HG03196 (cell line): ENCODE results near the gene CHRDL2.

Source experiments
- ATAC-seq: cut with Tn5 transposase; IDR thresholded peaks from one replicate; pipeline ENCODE4 v1.9.1; 2021; ENCODE audit not compliant: unreplicated experiment

Gene CHRDL2

DNA sequence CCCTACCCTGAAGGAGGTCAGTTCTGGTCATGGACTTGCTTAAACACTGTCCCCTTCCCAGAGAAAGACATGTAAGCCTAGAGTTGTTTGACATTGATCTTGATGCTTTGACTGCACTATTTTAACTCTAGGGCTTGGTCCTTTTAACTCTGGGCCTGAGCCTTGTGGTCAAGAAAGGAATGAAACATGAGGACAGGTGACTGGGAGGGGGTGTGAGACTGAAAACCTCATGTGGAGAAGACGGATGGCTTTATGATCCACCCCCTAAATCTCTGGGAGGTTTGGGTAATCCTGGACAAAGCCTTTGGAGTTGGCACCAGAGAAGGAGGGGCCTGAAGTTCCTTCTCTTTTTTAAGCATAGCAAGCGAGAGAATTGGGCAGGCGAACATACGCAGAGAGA lies 17.5 kb downstream of the CHRDL2 start:
- ATAC-seq, result no peak

DNA sequence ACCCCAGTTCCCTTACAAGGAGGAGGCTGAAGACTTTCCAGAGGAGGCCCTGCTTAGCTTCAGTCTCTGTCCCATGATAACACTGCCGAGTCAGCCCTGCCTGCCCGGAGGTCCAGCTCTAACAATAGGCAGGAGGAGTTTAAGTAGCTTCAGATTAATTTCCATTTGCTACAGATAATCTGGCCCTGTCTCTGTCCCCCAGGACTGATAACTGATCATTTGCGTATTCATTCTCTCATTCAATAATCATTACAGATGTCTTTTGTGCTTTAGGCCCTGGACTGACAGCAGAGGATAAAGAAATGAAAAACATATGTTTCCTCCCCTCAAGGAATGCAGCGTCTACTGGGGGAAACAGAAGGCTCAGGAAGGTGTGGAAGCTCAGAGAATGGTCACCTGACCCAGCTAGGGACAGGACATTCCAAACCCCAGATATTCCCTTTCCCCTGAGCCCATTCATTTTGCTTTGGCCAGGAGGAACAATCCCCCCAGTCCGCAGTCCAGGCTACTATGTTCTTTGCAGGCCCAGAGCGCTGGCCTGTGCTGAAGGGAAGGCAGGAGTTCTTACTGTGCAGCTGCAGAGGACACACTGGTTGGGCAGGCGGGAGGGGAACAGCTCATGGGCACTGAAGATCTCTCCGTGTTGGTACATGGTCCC lies 20.8 kb downstream of the CHRDL2 start:
- ATAC-seq, result no peak

DNA sequence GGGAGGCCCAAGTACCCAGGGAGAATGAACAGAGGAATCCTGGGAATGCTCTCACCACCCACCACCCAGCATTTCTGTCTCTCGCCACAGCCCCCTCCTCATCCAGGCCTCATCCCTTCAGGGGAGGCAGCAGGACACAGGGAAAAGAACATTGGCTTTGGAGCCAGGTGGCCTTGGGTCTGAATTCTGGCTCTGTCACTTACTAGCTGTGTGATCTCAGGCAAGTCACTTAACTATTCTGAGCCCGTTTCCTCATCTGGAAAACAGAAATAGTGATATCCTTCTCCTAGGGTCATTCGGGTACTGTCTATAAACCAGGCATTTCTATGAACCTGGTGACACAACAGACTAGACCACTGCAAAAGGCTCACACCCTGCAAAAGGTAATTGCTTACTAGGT lies 22.1 kb downstream of the CHRDL2 start:
- ATAC-seq, result no peak

DNA sequence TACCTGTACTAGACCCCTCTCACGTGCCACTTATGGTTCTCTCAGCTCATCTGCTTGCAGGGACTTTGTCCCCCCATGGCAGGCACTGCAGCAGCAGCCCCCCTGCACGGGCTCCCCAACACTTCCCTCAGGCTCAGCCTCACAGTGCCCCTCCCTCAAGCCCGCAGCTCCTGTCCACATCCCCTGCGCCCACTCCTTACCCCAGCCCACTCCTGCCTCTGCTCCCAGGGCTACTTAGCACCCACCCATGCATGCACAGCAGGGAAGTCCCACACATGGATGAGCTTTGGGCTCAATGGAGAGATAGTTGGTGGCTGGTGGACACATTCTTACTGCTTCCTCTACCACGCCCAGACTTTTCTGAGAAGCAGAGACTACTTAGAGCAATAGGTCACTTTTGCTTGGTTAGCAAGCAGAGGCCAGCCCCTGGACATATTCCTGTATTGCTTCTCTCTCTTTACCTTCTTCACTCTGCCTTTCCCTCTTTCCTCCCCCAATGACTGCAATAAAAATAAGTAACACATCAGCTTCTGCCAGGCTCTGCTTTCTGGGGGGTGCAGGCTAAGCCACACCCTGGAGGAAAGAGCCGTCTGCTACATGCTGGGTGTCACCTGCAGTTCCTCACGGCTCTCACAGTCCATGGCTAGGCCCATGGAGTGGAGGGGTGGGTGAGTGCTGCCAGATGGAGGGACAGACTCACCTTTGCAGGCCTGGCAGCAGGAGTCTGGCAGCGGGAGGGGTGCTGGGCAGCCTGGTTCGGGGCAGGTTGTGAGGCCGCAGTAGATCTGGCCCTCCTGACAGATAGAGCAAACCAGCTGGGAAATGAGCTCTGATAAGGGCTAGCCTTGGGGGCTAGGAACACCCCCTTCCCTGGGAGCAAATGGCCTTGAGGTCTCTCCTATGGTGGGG lies 23.4 kb downstream of the CHRDL2 start:
- no peak for ATAC-seq

DNA sequence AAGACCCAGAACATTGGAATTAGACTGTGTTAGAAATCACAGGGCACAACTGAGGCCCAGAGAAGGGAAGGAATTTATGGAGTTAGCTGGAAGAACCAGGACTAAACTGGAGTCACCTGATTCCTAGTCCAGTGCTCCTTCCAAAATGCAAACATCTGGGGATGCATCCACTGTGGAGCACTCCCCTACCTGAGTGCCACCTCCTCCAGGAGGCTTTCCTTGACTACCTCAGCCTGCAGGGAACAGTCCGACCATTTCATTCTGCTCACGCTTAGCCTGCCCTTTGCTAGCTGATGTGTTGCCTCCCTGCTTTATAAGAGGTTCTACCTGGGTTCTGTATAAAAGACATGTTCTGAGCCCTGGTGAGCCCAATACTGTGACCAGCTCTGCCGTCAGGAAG lies 24.0 kb downstream of the CHRDL2 start:
- no peak for ATAC-seq

DNA sequence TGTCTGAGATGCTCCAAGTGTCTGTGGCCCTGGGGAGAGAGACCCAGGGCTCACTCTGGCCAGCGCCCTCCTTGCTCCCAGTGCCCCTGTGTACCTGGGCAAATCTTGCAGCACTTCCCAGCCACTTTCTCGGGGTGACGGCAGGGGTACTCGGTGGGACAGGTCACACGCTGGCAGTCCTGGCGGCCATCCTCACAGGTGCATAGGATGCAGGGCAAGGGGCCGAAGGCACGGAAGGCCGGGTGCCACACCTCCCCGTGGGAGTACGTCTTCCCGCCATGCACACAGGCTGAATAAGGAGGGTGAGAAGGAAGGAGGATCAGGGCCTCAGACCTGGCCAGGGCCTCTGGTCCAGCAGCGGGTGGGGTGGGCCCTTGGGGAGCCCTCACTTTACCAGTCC lies 28.0 kb downstream of the CHRDL2 start:
- no peak for ATAC-seq

DNA sequence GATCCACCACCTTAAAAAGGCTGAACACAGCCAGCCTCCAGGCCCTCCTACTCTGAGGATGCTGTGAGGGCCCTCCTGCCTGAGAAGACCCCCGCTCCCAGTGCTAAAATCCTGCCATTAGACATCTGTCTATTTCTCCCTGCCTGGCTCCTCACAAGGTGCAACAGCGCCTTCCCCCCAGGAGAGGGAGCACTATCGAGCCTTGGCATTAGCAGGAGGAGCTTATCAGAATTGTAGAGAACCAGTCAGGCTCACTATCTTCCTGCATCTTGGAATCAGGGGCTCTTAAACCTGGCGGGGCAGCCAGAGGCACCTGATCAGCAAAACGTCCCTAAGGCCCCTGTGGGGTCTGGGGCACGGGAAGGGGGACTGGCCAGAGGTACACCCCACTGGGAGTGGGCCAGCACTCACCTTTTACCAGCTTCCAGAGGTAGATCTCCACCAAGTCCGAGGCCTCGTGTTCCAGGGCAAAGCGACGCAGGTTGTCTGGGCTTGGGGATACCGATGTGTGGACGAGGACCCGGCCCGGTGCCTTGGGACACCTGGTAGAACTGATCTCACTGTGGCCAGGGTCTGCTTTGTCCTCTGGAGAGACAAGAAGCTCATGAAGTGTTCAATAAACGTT lies 28.7 kb downstream of the CHRDL2 start:
- no peak for ATAC-seq

DNA sequence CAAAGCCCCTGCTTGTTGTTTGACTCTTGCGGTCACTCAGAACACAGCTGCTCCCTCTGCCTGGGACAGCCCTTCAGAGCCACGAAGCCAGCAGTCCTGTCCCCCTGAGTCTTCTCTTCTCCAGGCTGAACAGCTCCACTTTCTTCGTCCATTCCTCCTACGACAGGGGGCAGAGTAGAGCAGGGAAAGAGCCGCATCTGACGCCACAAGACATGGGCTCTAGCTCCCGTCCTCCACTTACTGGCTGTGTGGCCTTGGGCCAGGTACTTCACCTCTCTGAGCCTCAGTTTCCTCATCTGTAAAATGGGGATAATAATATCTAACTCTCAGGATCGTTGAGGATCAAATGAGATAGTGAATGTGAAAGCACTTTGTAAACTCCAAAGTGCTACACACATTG lies 29.9 kb downstream of the CHRDL2 start:
- no peak for ATAC-seq

DNA sequence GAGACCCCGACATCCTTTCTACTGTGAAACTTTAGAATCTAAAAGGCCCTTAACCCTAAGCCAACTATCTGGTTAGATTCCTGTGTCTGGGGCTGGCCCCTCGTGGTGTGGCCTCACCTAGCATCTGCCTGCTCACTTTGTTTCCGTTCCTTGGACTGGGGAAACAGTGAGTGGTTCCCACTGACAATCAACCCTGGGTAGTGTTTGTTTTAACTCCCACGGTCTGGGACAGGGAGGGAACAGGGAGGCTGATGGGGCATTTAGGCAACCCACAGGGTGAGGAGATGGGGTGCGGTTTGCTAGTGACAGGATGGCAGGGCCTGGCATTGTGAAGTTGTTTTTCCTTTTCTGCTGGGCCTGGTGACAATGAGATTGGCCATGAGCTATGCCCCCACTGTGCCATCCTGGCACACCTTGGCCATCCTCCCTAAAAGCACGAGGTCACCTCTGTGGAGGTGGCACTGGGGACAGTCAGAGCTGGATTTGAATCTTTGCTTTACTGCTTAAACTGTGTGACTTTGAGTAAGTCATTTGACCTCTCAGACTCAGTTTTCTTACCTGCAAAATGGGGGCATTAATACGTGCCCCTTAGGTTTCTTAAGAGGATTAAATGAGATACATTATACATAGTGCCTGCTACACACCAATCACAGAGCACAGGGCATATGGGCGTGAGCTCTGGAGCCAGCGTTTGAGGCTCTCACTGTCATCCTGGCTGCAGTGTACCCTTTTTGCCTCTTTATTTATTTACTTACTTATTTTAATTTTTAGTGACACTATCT lies 31.4 kb downstream of the CHRDL2 start:
- ATAC-seq, result no peak

DNA sequence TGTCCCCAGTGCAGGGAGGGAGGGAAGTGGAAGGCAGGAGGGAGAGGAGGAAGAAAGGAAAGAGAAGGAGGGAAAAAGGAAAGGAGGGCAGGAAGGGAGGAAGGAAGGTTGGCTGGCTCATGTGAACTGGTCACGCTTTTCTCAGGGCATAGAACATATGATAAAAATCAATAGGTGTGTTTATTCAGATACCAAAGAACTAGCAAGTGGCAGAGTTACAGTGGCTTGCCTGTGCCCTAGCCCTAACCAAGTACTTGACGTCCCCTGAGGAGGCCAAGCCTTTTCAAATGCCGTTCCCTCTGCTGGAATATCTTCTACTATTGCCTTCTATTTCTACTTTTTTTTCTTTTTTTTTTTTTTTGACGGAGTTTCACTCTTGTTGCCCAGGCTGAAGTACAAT lies 33.5 kb downstream of the CHRDL2 start:
- ATAC-seq, result no peak

DNA sequence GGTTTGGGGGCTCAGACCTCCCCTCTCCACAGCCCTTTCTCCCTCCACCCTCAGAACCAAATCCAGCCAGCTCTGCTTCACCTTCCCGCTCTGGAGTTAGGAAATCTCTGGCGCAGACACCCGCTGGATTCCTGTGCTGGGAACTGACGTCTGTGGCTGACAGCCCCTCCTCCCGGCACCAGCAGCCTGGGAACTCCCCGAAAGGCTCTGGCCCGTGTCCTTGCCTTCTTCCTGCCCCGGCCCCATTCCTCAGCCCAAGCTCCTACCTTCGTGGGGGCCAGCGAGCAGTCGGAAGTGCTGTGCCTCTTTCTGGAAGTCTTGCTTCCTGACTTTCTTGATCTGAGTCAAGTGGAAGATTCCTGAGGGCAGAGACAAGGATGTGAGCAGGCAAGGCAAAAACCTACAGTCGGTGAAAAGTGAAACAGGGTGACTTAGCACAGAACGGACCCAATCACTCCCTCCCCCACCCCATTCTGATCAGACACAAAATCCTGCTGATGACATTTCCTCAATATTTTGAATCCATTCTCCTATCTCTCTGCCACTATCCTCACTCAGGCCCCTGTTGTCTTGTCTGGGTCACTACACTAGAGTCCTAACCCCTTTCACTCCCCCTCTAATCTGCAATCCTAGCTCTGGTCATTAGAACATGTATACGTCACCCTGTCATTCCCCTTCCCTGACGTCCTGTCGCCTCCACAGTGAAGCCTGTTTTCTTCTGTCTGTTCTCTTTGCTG lies 34.1 kb downstream of the CHRDL2 start:
- no peak for ATAC-seq

DNA sequence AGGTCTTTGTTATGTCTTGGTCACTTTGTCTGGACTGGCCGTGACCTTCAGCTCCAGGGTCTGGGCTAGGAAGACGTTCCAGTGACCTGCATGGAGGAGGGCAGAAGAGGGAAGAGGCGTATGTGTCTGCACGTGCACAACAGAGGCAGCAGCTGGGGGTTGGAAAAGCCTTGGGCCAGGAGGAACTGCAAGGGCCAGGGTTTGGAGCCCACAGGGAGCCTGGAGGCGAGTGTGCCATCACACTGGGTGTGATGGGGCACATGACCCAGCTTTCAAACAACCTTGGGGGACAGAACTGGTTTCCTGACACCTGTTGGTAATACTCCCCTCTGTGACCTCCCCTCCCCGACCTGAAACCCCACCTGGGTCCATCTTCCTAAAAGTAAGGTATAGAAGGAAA lies 34.7 kb downstream of the CHRDL2 start:
- ATAC-seq, result no peak

DNA sequence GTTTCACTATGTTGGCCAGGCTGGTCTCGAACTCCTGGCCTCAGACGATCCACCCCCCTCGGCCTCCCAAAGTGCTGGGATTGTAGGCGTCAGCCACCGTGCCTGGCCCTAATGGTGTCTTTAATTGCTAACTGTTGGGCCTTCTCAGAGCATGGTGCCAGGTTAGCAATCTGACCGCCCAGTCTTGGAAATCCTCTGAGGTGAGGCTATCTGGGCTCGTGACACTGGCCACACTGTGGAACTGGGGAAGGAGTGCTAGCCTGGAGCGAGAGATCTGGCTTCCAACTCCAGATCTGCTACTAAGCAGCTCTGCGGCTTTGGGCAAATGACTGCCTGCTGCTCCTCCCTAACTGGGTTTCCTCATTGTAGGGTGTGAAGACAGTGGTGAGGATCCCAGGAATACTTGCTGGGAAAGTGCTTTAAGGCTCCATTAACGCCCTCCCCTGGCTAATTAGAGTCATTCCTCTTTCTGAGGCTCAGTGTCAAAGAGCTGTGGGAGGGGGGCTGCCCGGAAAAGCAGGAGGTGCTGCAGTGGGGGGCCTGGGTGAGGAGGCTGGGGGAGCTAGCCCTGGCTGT lies 35.4 kb downstream of the CHRDL2 start:
- ATAC-seq, result no peak

DNA sequence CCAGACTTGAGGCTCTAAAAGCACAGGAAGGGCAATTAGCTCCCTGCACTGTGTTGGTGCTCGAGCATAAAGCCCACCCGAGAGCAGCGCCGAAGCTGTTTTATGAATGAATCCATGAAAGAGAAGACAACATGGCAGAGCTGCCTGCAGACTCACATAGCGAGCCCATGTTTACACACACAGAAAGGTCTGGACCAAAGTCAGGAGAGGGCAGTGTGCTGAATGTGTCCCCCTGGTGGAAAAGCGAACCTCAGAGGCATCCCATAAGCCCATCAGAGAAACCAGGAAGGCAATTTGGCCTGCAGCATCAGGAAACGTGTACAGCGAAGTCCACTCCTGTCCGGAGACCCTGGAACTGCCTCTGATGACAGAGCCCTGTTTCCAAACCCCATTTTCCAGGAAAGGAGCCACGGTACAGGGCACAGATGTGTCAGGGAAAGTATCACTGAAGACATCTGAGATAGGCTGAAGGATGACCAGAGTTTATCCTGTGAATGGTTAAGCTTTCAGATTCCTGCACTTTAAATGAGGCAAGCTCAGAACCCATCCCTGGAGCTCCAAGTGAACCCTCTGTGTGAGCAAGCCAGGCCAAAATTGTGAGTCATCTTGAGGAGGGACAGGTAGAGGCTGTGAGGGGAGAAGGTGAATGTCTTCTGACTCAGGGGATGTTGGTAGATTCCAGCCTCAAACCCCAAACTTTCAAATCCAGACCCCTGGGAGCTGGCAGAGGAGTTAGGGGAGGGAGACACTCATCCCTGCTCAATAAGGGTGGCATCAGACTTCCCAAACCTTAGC lies 36.9 kb downstream of the CHRDL2 start:
- no peak for ATAC-seq

DNA sequence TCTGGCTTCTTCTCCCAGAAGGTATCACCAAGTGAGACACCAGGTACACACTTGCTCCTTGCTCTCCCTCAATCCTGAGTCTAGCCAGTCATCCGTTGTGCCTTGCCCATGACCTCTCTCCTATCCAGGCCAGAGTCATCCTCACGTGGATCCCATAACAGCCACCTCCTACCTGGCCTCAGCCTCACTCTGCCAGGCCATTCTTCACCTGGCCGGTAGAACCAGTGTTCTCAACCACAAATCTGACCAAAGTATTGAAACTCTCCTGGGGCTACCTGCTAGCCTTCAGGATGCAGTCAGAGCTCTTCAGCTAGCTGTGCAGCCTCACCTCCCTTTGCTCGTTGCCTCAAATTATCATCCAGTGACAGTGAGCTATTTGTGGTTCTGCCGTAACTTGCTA lies 37.7 kb downstream of the CHRDL2 start:
- no peak for ATAC-seq

DNA sequence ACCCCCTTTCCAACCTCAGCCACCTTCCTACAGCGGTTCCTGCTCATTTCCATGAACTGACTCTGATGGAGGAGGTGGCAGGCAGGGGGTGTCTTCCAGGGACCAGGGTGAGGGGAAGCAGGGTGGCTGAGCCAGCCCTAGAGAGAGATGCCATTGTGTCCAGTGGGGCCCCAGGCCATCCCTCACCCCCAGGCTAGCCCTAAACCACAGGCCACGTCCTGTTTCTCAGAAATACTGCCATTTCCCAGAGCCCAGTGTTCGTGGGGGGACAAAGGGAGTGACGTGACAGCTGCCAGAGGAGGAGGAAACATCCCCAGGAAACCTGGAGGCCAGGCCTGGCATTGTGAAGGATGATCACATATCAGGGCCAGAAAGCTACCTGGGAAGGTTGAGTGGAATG lies 39.5 kb downstream of the CHRDL2 start:
- no peak for ATAC-seq

DNA sequence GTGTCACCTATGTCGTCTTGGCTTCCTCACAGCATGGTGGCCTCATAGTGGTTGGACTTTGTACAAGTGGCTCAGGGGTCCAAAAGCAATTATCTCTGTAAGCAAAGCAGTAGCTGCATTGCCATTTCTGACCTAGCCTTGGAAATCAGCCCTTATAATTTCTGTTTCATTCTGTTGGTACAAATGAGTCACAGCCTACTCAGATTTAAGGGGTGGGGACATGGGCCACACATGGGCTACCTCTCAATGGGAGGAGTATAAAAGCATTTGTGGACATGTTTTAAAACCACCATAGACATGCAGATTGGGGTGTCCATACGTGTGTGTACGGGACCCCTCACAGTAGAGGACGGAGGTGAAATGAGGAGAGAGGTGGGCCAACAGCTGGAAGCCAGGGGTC lies 41.6 kb downstream of the CHRDL2 start:
- no peak for ATAC-seq

DNA sequence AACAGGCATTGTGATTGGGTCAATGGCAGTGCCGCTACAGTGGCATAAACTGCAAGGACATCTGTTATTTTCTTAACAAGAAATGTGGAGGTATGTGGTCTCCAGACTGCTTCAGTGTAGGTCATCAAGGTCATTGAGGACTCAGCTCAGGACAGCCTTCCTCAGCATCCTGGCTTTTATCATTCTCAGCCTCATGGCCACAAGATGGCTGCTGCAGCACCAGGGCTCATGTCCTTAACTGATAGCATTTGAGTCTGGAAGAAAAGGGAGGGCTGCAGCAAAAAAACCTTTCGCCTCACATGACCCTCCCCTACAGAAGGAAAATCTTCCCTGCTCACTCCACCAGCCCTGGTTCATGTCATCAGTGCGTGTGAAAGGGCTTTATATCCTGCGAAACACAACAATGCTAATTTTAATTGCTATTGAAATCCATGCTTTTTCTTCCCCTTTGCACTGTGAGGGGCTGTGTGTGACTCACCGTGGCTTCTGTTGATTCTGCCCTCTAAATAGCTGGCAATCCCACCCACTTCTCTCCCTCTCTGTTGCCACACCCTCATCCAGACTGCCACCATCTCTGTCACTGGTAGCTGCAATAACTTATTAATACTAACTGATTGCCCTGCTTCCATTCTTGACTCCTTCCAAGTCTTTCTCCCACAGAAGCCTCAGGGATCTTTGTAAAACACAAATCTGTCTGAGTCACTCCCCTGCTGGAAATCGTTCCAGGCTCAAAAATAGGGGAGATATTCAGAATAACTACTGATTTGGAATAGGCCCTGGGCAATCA lies 43.8 kb downstream of the CHRDL2 start:
- ATAC-seq, result no peak

DNA sequence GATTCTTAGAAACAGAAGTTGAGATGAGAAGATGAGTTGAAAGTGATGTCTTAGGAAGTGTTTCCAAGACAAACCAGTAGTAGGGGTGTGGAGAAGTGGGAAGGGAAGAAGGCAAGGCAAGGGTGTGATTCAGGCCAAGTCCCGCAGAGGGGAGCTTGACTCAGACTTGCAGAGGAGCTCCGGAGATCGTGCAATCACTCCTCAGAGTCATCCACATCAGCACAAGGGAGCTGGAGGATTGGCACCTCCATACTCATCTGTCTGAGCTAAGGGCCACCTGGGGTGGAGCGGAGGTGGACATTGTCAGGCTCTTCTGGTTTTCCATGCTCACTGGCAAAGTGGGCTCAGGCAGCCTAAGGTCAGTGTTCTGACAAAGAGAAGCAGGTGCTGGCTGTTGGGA lies 44.4 kb downstream of the CHRDL2 start:
- ATAC-seq, result no peak
